Body of pancreas (tissue), 4 donors: Measurements from ENCODE around the gene LY6G5C.

Experiments
- CTCF ChIP-seq, 7 experiments: fragments of 450-650 bp in 4 of 7; fragments of 200-600 bp in 3 of 7; sonication (generic) in 3 of 7; IDR thresholded peaks; one replicate each; pipeline ENCODE4 v1.5.1; 2016 to 2019; ENCODE audit warnings: antibody characterized with exemption in 7 of 7
- POLR2A ChIP-seq, 3 donors: fragments of 450-650 bp; IDR thresholded peaks; one replicate each; pipeline ENCODE4 v1.6.1; 2016; ENCODE audit warnings: antibody characterized with exemption in 3 of 3, mild to moderate bottlenecking in 2 of 3

DNA sequence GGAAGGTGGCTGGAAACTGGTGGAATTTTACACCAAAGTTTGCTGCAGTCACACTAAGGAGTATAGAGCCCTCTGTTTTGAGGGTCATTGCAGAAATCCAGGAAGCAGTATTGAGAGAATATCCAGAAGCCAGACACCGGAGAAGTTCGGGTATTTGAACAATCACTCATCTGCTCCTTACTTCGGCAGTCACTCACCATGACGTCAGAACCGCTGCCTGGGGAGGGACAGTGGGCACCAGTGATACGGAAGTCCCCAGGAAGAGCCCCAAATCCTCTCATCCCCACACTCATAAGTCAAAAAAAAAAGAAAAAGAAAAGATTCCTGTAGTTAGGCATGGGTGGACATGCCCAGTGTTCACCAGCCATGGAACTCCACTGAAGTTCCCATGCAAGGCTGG is 4.0 kb downstream of the LY6G5C start:
- TF ChIP-seq POLR2A (IDR thresholded peaks at IDR 0.05) (no peak), CTCF (IDR thresholded peaks at IDR 0.05) (no peak)
